Testis (tissue), 3 donors: ENCODE results near the gene TERB1. TPM values are rescaled to one million over a fixed set of nuclear protein-coding genes. Genes with fewer than 3 reads are reported as not detected.

Source experiments
- DNase-seq: peaks from one replicate; pipeline ENCODE4 v3.0.0-alpha.2; 2019
- H3K27ac ChIP-seq, 2 donors: fragments of 200-600 bp; sonication (generic); one replicate each; pipeline ENCODE4 v1.5.1; 2019
- H3K27me3 ChIP-seq: fragments of 200-600 bp; sonication (generic); one replicate; pipeline ENCODE4 v1.5.1; 2019
- H3K36me3 ChIP-seq: fragments of 200-600 bp; sonication (generic); one replicate; pipeline ENCODE4 v1.5.1; 2017; ENCODE audit warnings: low read depth; ENCODE audit errors: missing control alignments
- H3K4me1 ChIP-seq: fragments of 200-600 bp; sonication (generic); one replicate; pipeline ENCODE4 v1.5.1; 2019
- H3K4me3 ChIP-seq, 2 donors: fragments of 200-600 bp; sonication (generic); one replicate each; pipeline ENCODE4 v1.5.1; 2017 to 2019
- H3K9me3 ChIP-seq: fragments of 200-600 bp; sonication (generic); one replicate; pipeline ENCODE4 v1.5.1; 2017
- POLR2A ChIP-seq: fragments of 450-650 bp; IDR thresholded peaks from one replicate; pipeline ENCODE4 v1.6.1; 2017; ENCODE audit warnings: antibody characterized with exemption, mild to moderate bottlenecking, moderate library complexity
- WGBS, 2 donors: methylation state at CpG; one replicate each; pipeline ENCODE4 v1.1.5; 2018; 5-methylcytosine and 5-hydroxymethylcytosine counted together
- intact Hi-C: fragments of 100-400 bp; cut with DNase I; formaldehyde crosslinking; loops from one replicate; pipeline ENCODE4 v1.15.1; 2023; ENCODE audit warnings: low total_unique reads
- polyA plus RNA-seq: library from polyadenylated mRNA; stranded (reverse); fragments of 350-450 nt; fragmentation: Illumina TruSeq; extraction: RNeasy Lipid Tissue Mini Kit (QIAGEN cat#74804); gene quantifications from one replicate; pipeline ENCODE4 v1.2.3, GENCODE V29; 2014; ENCODE audit warnings: low read depth, low replicate concordance; ENCODE audit not compliant: insufficient read depth
- total RNA-seq, 2 donors: library from RNA; depleted of rRNA; stranded (reverse); fragments of >200 nt; gene quantifications; one replicate each; pipeline ENCODE4 v1.2.3, GENCODE V29; 2016
- TF ChIP-seq, protein P1 (sequence below), 3 experiments: fragments of 450-650 bp in 2 of 3; fragments of 200-600 bp in 1 of 3; sonication (generic) in 1 of 3; IDR thresholded peaks; one replicate each; pipeline ENCODE4 v1.5.1; 2016 to 2019; ENCODE audit warnings: antibody characterized with exemption in 3 of 3, mild to moderate bottlenecking in 2 of 3, moderate library complexity in 1 of 3

Gene TERB1
- total and polyA plus RNA-seq, 3 donors from 2014 or later: 12.1 to 30.6 (median 13.3) TPM

DNA sequence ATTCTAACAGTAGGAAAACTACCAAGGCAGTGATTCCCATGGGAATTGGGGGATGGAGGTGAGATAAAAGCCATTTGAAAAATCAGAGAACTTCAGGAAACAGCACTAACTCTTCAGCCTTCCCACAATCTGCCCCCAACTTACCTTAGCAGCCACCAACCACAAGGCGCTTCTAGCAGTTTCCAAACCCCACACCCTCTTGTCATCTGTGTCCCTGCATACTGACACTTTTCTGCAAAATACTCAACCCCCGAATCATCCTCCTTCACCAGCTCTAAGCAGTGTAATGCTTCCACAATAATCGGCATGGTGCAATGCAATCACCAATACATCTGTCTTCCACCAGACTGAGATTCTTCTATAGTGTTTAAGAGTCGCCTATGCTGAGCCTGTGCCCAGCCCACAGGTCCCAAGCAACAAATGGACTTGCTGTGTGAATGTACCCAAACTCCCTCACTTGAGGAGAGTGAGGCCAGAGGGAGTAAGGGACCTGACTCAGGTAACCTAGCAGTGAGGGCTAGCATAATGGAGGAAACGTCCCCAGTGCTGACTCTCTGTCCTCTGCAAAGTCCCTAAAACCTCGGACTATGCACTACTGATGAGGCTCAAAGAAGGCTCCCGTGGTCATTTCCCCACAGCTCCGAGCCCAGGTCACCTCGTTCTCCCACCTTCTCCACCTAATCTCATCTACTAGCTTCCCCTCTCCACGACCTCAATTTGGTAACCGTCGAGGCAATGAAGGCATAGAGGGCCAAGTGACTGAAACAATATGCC lies 50.9 kb downstream of the TERB1 start:
- Histone ChIP-seq H3K36me3 (no peaks in the 10 kb centered on the region), H3K4me3 (peak overlapping the region; percentile 98 to 100), H3K9me3 (no peaks in the 10 kb centered on the region), H3K27ac (peak overlapping the region; percentile 89 to 94), H3K27me3 (no peaks in the 10 kb centered on the region), H3K4me1 (peaks cover 9% of the 10 kb centered on the region)
- TF ChIP-seq POLR2A: no peak
- TF ChIP-seq, protein P1, sequence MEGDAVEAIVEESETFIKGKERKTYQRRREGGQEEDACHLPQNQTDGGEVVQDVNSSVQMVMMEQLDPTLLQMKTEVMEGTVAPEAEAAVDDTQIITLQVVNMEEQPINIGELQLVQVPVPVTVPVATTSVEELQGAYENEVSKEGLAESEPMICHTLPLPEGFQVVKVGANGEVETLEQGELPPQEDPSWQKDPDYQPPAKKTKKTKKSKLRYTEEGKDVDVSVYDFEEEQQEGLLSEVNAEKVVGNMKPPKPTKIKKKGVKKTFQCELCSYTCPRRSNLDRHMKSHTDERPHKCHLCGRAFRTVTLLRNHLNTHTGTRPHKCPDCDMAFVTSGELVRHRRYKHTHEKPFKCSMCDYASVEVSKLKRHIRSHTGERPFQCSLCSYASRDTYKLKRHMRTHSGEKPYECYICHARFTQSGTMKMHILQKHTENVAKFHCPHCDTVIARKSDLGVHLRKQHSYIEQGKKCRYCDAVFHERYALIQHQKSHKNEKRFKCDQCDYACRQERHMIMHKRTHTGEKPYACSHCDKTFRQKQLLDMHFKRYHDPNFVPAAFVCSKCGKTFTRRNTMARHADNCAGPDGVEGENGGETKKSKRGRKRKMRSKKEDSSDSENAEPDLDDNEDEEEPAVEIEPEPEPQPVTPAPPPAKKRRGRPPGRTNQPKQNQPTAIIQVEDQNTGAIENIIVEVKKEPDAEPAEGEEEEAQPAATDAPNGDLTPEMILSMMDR (IDR thresholded peaks at IDR 0.05): no peak
- 14 to 15% methylated on average over 12 of the region's 12 CpGs for WGBS, 2 donors
- intact Hi-C loops: no loop called here
- no peak for DNase-seq

DNA sequence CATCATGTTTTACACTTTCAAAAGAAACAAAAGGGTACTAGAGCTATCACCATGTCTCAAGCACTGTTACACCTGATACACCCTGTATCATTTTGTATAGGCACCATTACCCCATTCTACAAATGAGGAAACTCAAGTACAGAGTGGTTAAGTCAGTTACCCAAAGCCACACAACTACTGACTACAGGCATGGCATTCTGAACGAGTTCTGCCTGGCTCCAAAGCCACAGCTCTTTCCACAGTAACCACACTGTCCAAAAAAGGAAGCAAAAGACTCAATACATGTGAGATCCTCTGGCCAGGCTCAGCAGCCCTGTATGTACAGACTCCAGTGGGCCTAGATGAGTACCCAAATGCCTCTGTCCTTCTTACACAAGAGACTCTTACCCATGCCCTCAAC lies 54.7 kb downstream of the TERB1 start:
- Histone ChIP-seq H3K27ac (no peak overlapping the region), H3K27me3 (no peaks in the 10 kb centered on the region), H3K36me3 (no peaks in the 10 kb centered on the region), H3K9me3 (no peaks in the 10 kb centered on the region), H3K4me1 (peaks cover 13% of the 10 kb centered on the region), H3K4me3 (no peak overlapping the region)
- intact Hi-C loops: no loop called here
- DNase-seq: no peak
- TF ChIP-seq POLR2A: no peak
- TF ChIP-seq, protein P1 (IDR thresholded peaks at IDR 0.05): no peak
- 36 to 70% methylated on average over 1 of the region's 1 CpG for WGBS, 2 donors

DNA sequence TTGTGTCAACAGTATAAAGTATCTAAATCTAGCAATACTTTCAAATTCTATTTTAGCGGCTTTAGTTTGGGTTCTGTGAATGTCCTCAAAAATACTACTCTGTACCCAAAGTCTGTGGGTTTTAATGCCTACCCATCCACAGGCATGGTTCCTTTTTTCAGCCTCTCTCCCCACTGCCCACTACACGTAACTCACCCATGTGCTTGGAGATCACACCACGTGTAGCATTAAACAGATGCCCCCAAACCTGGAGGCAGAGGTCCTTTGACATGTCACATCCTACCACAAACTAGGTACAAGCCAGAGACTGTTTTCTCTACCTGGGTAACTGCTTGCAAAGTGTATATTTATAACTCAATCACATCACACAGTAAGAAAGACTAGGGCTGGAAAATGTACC lies 55.3 kb downstream of the TERB1 start:
- H3K4me1 ChIP-seq: peaks cover 18% of the 10 kb centered on the region
- 73 to 80% methylated on average over 3 of the region's 3 CpGs for WGBS, 2 donors
- intact Hi-C loops: no loop called here
- no peaks in the 10 kb centered on the region for H3K36me3 ChIP-seq
- H3K27me3 ChIP-seq: no peaks in the 10 kb centered on the region
- TF ChIP-seq, protein P1 (IDR thresholded peaks at IDR 0.05): no peak
- no peak for TF ChIP-seq POLR2A
- H3K27ac ChIP-seq: no peak overlapping the region
- DNase-seq: no peak
- H3K9me3 ChIP-seq: no peaks in the 10 kb centered on the region
- no peak overlapping the region for H3K4me3 ChIP-seq

DNA sequence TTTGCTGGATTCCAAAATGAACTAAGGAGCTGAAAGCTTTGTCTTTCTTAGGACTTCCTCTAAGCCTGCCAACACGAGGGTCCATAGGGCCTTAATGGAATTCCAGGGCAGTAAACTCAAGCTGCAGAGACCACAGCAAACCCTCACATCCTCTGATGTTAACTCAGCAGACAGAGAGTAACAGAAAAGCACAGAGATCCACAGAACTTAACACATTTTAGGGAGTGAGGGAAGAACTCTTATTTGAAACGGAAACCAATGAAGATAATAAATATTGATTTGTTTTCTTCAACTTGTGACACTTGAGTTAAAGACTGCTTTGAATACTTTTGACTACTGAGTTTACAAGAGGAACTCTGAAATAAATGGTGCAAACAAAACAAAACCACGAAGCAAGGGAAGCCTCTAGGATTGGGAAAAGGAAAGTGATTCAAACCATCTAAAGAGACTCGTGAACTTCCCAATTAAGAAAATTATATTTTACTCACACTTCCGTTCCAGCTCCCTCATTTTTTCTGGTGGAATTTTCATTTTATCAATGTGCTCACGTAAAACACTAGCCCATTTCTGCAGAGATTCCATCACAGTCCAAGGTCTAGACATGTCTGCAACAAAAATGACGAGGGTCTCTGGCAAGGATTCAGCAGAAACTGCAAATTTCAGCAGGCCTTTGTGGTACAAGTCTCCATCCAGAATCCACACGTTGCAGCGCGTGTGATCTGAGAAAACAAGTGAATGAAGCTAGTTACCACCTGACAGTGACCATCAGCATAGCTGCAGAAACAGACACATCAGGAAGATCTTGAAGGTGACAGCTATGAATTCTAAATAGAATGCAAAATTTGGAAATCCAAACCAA lies 59.2 kb downstream of the TERB1 start:
- Histone ChIP-seq H3K36me3 (no peaks in the 10 kb centered on the region), H3K4me3 (no peak overlapping the region), H3K27me3 (no peaks in the 10 kb centered on the region), H3K9me3 (no peaks in the 10 kb centered on the region), H3K27ac (peak overlapping the region; percentile 75 to 76), H3K4me1 (peaks cover 20% of the 10 kb centered on the region)
- intact Hi-C loops: no loop called here
- WGBS, 2 donors: 62 to 68% methylated on average over 10 of the region's 10 CpGs
- DNase-seq: no peak
- TF ChIP-seq POLR2A: no peak
- TF ChIP-seq, protein P1 (IDR thresholded peaks at IDR 0.05): no peak
